ENCODE data around the gene PARD3.

DNA sequence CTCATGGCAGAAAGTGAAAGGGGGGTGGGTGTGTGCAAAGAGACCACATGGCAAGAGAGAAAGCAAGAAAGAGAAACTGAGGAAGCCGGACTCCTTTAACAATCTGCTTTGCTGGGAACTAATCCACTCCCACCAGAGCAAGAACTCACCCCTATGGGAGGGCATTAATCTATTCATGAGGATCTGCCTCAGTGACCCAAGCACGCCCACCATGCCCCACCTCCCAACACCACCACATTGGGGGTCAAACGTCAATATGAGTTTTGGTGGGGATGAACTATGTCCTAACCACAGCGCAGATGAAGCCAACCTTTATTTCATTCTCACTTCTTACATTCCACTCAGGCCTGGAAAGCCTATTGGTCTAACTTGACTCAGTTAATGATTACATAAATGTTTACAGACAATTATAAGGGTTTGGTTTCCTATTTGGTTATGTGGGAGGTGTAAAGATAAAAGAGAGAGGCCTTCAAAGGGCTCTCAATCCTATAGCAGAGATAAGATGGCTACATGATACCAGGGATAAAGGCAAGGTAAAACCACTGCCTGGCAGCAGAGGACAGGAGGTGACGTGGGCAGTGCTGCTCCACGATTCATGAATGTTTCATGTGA, 601.8 kb downstream of the PARD3 start:
- TF ChIP-seq, protein P1, sequence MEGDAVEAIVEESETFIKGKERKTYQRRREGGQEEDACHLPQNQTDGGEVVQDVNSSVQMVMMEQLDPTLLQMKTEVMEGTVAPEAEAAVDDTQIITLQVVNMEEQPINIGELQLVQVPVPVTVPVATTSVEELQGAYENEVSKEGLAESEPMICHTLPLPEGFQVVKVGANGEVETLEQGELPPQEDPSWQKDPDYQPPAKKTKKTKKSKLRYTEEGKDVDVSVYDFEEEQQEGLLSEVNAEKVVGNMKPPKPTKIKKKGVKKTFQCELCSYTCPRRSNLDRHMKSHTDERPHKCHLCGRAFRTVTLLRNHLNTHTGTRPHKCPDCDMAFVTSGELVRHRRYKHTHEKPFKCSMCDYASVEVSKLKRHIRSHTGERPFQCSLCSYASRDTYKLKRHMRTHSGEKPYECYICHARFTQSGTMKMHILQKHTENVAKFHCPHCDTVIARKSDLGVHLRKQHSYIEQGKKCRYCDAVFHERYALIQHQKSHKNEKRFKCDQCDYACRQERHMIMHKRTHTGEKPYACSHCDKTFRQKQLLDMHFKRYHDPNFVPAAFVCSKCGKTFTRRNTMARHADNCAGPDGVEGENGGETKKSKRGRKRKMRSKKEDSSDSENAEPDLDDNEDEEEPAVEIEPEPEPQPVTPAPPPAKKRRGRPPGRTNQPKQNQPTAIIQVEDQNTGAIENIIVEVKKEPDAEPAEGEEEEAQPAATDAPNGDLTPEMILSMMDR (conservative IDR thresholded peaks at IDR 0.05 in 1 of 2, IDR thresholded peaks at IDR 0.05 in 1 of 2; ENCODE audit: low read depth in 1 of 2, low read length in 2 of 2), result no peak
- no peak for TF ChIP-seq EZH2 (IDR thresholded peaks at IDR 0.05; ENCODE audit: low read length, missing control alignments)

Data from fibroblast of lung (primary cell).